Transverse colon (tissue), 4 donors: ENCODE results near the gene IGFLR1. TPM values are rescaled to one million over a fixed set of nuclear protein-coding genes. Genes with fewer than 3 reads are reported as not detected.

Experiments
- DNase-seq: peaks from one replicate; pipeline ENCODE4 v3.0.0-alpha.2; 2019
- H3K27ac ChIP-seq, 4 donors: fragments of 200-600 bp; sonication (generic); 2 replicates each; pipeline ENCODE4 v1.5.1; 2016 to 2018; ENCODE audit warnings: inconsistent platforms in 4 of 4
- H3K27me3 ChIP-seq: fragments of 200-600 bp; sonication (generic); 2 replicates; pipeline ENCODE4 v1.5.1; 2017; ENCODE audit warnings: inconsistent platforms
- H3K36me3 ChIP-seq, 4 donors: fragments of 200-600 bp; sonication (generic); 2 replicates each; pipeline ENCODE4 v1.5.1; 2017 to 2019; ENCODE audit warnings: inconsistent platforms in 4 of 4
- H3K4me1 ChIP-seq, 4 donors: fragments of 200-600 bp; sonication (generic); 2 replicates each; pipeline ENCODE4 v1.5.1; 2017 to 2020; ENCODE audit warnings: inconsistent platforms in 4 of 4
- H3K4me3 ChIP-seq, 4 donors: fragments of 200-600 bp; sonication (generic); 1 replicate in 1 of 4; 2 replicates in 3 of 4; pipeline versions ENCODE4 v1.5.1 to v1.6.1; 2017 to 2019; ENCODE audit warnings: inconsistent platforms in 4 of 4
- H3K9me3 ChIP-seq, 2 donors: fragments of 200-600 bp; sonication (generic); 2 replicates each; pipeline ENCODE4 v1.5.1; 2017 to 2019; ENCODE audit warnings: inconsistent platforms in 2 of 2
- EP300 ChIP-seq: sonication (generic); formaldehyde crosslinking; IDR thresholded peaks from one replicate; pipeline ENCODE4 v1.6.1; 2017; ENCODE audit warnings: antibody characterized with exemption, low read depth
- POLR2A ChIP-seq: fragments of 450-650 bp; IDR thresholded peaks from one replicate; pipeline ENCODE4 v1.6.1; 2016; ENCODE audit warnings: antibody characterized with exemption, mild to moderate bottlenecking, moderate library complexity
- POLR2AphosphoS5 ChIP-seq, 3 donors: sonication (generic); formaldehyde crosslinking; IDR thresholded peaks; one replicate each; pipeline ENCODE4 v1.6.1; 2016; ENCODE audit warnings: antibody characterized with exemption in 3 of 3
- WGBS, 2 donors: methylation state at CpG; one replicate each; pipeline ENCODE4 v1.1.5; 2018; ENCODE audit warnings: low coverage in 1 of 2; 5-methylcytosine and 5-hydroxymethylcytosine counted together
- in situ Hi-C, 4 donors: fragments of 200-750 bp; cut with MboI; loops; one replicate each; pipeline versions ENCODE4 v1.15.0 to v1.15.1; 2017; ENCODE audit warnings: low sequenced_read_pairs in 3 of 4, low pct_ligation_motif_present in 1 of 4, low pct_unique_long_range_greater_than_20kb in 1 of 4
- intact Hi-C: fragments of 100-400 bp; cut with DNase I; formaldehyde crosslinking; loops from one replicate; pipeline ENCODE4 v1.15.1; 2023; ENCODE audit warnings: low total_unique reads
- total RNA-seq, 4 donors: library from RNA; depleted of rRNA; stranded (reverse); fragments of >200 nt; gene quantifications; one replicate each; pipeline ENCODE4 v1.1.0, GENCODE V29; 2016
- TF ChIP-seq, protein P1 (sequence below), 5 experiments: fragments of 200-600 bp in 3 of 5; fragments of 450-650 bp in 2 of 5; sonication (generic) in 3 of 5; IDR thresholded peaks; 1 replicate in 2 of 5; 2 replicates in 3 of 5; pipeline ENCODE4 v1.5.1; 2016 to 2017; ENCODE audit warnings: antibody characterized with exemption in 5 of 5, inconsistent platforms in 3 of 5, mild to moderate bottlenecking in 2 of 5, moderate library complexity in 1 of 5

Gene IGFLR1
- total RNA-seq, 4 donors from 2014 or later = 0.40 to 7.3 (median 6.0) TPM

DNA sequence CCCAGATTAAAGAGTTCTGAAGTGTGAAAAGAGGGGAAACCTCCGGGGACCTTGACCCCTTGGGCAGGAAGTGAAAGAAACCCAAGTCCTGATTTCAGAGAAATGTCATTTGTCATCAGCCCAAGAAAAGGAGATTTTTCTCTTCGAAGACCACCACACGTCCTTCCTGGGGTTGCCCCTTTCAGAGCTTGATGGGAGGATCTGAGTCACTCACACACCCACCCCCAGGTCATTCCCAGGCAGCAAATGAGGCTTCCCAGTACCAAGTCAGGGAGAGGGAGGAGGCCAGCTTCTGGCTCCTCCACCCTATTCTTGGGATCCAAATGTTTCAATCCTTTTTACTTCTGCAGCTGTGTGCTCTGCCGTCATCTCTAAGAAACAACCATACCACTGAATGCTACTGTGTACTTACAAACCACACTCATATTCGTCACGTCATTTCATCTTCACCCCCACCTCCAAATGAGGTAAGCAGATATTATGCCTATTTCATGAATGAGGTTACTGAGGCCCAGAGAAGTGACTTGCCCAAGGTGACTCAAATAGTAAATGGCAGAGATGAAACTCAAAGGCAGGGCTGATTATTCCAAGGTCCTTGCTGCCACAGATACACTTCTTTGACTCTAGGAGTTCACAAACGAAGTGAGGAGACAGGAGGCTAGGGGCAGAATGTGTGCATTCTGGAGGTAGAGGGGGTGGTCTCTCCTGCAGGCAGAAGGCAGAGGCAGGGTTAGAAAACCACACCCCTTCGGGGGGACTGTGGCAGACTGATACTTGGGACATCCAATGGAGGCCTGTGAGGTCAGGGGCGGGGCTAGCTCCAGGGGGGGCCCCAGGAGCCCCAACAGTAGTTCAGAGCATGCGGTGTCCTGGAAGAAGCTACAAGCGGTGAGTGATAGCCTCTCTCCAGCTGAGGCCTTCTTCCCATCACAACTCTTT is 29.4 kb downstream of the IGFLR1 start:
- Histone ChIP-seq H3K27me3 (no peaks in the 10 kb centered on the region), H3K9me3 (no peaks in the 10 kb centered on the region), H3K4me1 (peaks cover 9 to 14% (median 12%) of the 10 kb centered on the region in 4 donors), H3K27ac (peak overlapping the region in 2 of 4 donors; percentile 29 to 47), H3K4me3 (no peak overlapping the region), H3K36me3 (no peaks in the 10 kb centered on the region)
- TF ChIP-seq, protein P1, sequence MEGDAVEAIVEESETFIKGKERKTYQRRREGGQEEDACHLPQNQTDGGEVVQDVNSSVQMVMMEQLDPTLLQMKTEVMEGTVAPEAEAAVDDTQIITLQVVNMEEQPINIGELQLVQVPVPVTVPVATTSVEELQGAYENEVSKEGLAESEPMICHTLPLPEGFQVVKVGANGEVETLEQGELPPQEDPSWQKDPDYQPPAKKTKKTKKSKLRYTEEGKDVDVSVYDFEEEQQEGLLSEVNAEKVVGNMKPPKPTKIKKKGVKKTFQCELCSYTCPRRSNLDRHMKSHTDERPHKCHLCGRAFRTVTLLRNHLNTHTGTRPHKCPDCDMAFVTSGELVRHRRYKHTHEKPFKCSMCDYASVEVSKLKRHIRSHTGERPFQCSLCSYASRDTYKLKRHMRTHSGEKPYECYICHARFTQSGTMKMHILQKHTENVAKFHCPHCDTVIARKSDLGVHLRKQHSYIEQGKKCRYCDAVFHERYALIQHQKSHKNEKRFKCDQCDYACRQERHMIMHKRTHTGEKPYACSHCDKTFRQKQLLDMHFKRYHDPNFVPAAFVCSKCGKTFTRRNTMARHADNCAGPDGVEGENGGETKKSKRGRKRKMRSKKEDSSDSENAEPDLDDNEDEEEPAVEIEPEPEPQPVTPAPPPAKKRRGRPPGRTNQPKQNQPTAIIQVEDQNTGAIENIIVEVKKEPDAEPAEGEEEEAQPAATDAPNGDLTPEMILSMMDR (IDR thresholded peaks at IDR 0.05) = no peak
- no peak for TF ChIP-seq EP300
- in situ Hi-C loops (no loop called here), intact Hi-C loops (loop anchor here (10.0 kb wide), 1 partner anchor 168 kb away; the partner anchor contains the start of gene TMEM147)
- peak; percentile 63 for DNase-seq
- WGBS, 2 donors = 58 to 60% methylated on average over 1 to 11 of the region's 11 CpGs

DNA sequence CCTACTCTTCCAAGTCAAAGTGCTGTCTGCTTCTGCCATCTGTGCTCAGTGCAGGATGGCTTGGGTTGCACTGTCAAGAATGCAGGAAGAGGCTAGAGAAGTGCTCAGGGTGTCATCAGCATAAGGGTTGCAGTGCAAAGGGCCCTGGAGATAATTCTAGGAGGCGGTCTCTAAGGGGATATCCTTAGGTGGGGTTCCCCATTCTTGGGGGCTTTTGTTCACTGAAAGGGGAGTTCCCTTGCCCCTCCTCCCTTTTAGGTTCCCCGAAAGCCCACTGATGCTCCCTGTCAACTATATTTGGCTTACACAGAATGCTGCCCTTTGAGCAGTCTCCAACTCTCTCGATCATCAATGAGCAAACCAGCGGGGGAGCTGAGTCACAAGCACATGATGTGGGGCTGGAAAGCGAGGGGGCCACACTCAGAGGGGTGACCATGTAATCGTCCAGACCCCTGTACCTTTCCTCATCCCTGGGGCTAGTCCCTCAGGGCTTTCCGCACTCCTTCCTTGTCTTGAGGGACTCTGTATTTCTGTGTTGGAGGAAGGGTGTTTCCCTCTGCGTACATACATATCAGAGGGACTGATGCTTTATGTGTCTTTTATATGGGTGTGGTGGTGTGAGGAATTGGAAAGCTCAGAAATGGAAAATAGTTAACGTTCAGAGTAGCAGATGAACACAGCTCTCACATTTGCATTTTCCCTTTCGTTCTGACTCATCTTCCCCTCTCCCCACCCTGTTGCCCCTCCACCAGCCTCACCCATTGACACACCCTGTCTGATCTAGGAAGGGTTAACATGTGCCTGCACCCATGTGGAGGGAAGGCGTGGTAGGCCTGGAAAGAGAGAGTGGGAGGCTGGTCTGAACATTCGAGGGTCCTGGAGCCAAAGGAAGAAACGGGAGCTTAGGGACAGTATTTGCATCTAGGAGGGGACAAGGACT is 31.2 kb downstream of the IGFLR1 start:
- TF ChIP-seq EP300 = no peak
- TF ChIP-seq POLR2AphosphoS5 (IDR thresholded peaks at IDR 0.05) = no peak
- no peak for TF ChIP-seq POLR2A
- TF ChIP-seq, protein P1 (IDR thresholded peaks at IDR 0.05) = no peak
- no peak overlapping the region for H3K27ac ChIP-seq
- no peaks in the 10 kb centered on the region for H3K27me3 ChIP-seq
- no peak overlapping the region for H3K4me3 ChIP-seq
- in situ Hi-C loops = no loop called here
- no peaks in the 10 kb centered on the region for H3K36me3 ChIP-seq
- no peaks in the 10 kb centered on the region for H3K9me3 ChIP-seq
- 20 to 64% methylated on average over 1 to 13 of the region's 13 CpGs for WGBS, 2 donors
- peaks cover 9 to 10% (median 9%) of the 10 kb centered on the region in 4 donors for H3K4me1 ChIP-seq
- DNase-seq = no peak
- intact Hi-C loops = loop anchor here (10.0 kb wide), 1 partner anchor 166 kb away; the partner anchor contains the start of gene TMEM147

DNA sequence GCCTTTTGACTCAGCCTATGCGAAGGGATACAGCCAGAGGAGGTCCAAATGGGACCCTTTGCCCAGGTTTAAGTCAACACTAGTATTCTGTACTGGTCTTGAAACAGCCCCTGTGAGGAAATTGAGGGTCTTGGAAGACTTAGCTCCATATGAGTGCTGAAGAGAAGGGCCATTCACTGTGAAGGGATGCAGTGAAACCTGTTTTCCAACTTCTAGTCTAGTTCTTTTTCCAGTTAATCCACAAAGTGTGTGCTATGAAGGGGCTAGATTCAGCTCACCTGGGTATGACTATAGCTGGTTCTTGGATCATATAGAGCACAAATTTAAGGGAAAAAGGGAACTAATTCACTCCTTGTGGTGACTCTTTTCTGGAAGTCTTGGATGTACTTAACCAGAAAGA is 33.9 kb downstream of the IGFLR1 start:
- H3K4me1 ChIP-seq = no peaks in the 10 kb centered on the region
- H3K36me3 ChIP-seq = no peaks in the 10 kb centered on the region
- intact Hi-C loops = no loop called here
- DNase-seq = no peak
- TF ChIP-seq POLR2AphosphoS5 (IDR thresholded peaks at IDR 0.05) (no peak), POLR2A (no peak), EP300 (no peak)
- TF ChIP-seq, protein P1 (IDR thresholded peaks at IDR 0.05) = no peak
- no peak overlapping the region for H3K27ac ChIP-seq
- H3K9me3 ChIP-seq = no peaks in the 10 kb centered on the region
- in situ Hi-C loops = no loop called here
- peaks cover 18% of the 10 kb centered on the region for H3K27me3 ChIP-seq
- no peak overlapping the region for H3K4me3 ChIP-seq
- WGBS, 2 donors = 92% methylated on average over 1 of the region's 1 CpG; no CpG with 5 or more reads in 1 of the 2 donors

DNA sequence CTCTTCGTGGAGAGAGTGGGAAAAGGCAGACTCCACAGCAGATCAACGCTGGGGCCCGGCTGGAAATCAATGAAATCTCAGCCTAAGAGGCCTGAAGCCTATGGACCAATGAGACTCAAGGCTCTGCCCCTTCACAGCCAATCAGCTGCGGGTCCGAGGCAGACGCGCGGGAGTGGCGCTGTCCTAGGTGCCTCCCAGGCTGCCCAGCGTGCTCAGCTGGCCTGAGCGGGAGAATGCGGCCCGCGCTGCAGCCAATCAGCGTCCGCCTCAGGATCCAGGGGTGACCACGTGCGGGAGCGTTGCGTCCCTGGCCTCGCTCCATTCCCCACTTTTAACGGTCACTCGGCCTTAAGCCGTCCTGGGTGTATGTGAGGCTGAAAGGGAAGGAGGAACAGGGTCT is 38.0 kb downstream of the IGFLR1 start, which contains the start of gene ZBTB32:
Gene ZBTB32, plus strand, starts transcription at position 341 of the 400 bp plus-strand sequence. CDS start 10,069 bp downstream, outside the sequence.
- no peak within 1 kb of the TSS for H3K27ac ChIP-seq
- no peaks in the 10 kb centered on the region for H3K9me3 ChIP-seq
- 31 to 46% methylated on average over 3 to 24 of the region's 24 CpGs for WGBS, 2 donors
- intact Hi-C loops = no loop called here
- DNase-seq = peak; percentile 30
- in situ Hi-C loops = no loop called here
- TF ChIP-seq, protein P1 (IDR thresholded peaks at IDR 0.05) = no peak
- TF ChIP-seq POLR2AphosphoS5 (IDR thresholded peaks at IDR 0.05) (no peak), EP300 (no peak), POLR2A (no peak)
- H3K36me3 ChIP-seq = no peaks in the 10 kb centered on the region
- H3K4me1 ChIP-seq = peaks cover 0 to 15% (median 8%) of the 10 kb centered on the region in 4 donors
- no peak within 1 kb of the TSS for H3K4me3 ChIP-seq
- H3K27me3 ChIP-seq = peaks cover 22% of the 10 kb centered on the region
